Activated CD4-positive, alpha-beta T cell treated with anti-CD3 and anti-CD28 coated beads, Interleukin-2, amount 10 ng/mL, durations not matched to agents 7 days and 5 days (primary cell): ENCODE data around the gene MED23. TPM values are rescaled to one million over a fixed set of nuclear protein-coding genes. Genes with fewer than 3 reads are reported as not detected.
A peak's percentile ranks its signal among the peaks of the same experiment; 100 is the strongest.
"Not testable (repeated sequence)": the region's sequence is repeated elsewhere in the genome, so short reads cannot be mapped to it uniquely, and the experiment has no call there.

Experiments used
- CTCF ChIA-PET: fragments of 350-600 bp; sonication (Branson Sonifier 250); formaldehyde crosslinking; loops from one replicate; lab custom pipeline; 2021; ENCODE audit warnings: antibody characterized with exemption; lab: Charles Lee
- POLR2A ChIA-PET: fragments of 350-600 bp; sonication (Branson Sonifier 250); formaldehyde crosslinking; loops from one replicate; lab custom pipeline; 2021; ENCODE audit warnings: antibody characterized with exemption; lab: Charles Lee
- DNase-seq: peaks from one replicate; pipeline ENCODE4 v3.0.0-alpha.2; 2020
- H3K27ac Mint-ChIP-seq: one replicate; pipeline ENCODE4 v1.8.0; 2021; ENCODE audit warnings: mild to moderate bottlenecking, moderate library complexity, mixed read lengths
- H3K27me3 Mint-ChIP-seq: one replicate; pipeline ENCODE4 v1.8.0; 2021; ENCODE audit warnings: mixed read lengths
- H3K36me3 Mint-ChIP-seq: one replicate; pipeline ENCODE4 v1.8.0; 2021; ENCODE audit warnings: low read depth, mixed read lengths
- H3K4me1 Mint-ChIP-seq: one replicate; pipeline ENCODE4 v1.8.0; 2021; ENCODE audit warnings: mixed read lengths
- H3K4me3 Mint-ChIP-seq: one replicate; pipeline ENCODE4 v1.8.0; 2021; ENCODE audit warnings: mild to moderate bottlenecking, moderate library complexity, mixed read lengths
- H3K9me3 Mint-ChIP-seq: one replicate; pipeline ENCODE4 v1.8.0; 2021; ENCODE audit warnings: mixed read lengths
- total RNA-seq, 2 experiments: library from RNA; stranded (reverse); gene quantifications; one replicate each; pipeline ENCODE4 v1.2.3, GENCODE V29; 2021

Gene MED23
- total RNA-seq, 2 experiments from 2014 or later: 33.4 to 34.3 TPM

- no peak for DNase-seq
- Mint-ChIP-seq H3K9me3 (peaks cover 5% of the 10 kb centered on the region), H3K4me1 (no peaks in the 10 kb centered on the region), H3K36me3 (no peaks in the 10 kb centered on the region), H3K4me3 (no peak overlapping the region), H3K27ac (no peak overlapping the region), H3K27me3 (no peaks in the 10 kb centered on the region)
- ChIA-PET POLR2A (no interaction called here), CTCF (no interaction called here)
Observed at GRCh38 chr6:131555992-131556391, 72.0 kb downstream of the MED23 start.

GRCh38 chr6:131552572-131552971 lies 75.5 kb downstream of the MED23 start:
- CTCF ChIA-PET: interaction anchor here (1.5 kb wide), 1 partner anchor 18 kb away, joined by 4 read pairs; no protein-coding TSS in a partner anchor
- H3K9me3 Mint-ChIP-seq: no peaks in the 10 kb centered on the region

GRCh38 chr6:131551902-131552301 lies 76.1 kb downstream of the MED23 start:
- Mint-ChIP-seq H3K4me1 (no peaks in the 10 kb centered on the region), H3K4me3 (no peak overlapping the region), H3K36me3 (no peaks in the 10 kb centered on the region), H3K27ac (no peak overlapping the region), H3K27me3 (no peaks in the 10 kb centered on the region), H3K9me3 (no peaks in the 10 kb centered on the region)
- DNase-seq: no peak
- POLR2A ChIA-PET: no interaction called here
- CTCF ChIA-PET: interaction anchor here (1.5 kb wide), 1 partner anchor 17 kb away, joined by 4 read pairs; no protein-coding TSS in a partner anchor

More at GRCh38 chr6:131552572-131552971, 75.5 kb downstream of the MED23 start:
- POLR2A ChIA-PET: no interaction called here
- no peak overlapping the region for H3K4me3 Mint-ChIP-seq
- no peak overlapping the region for H3K27ac Mint-ChIP-seq
- H3K4me1 Mint-ChIP-seq: no peaks in the 10 kb centered on the region
- H3K27me3 Mint-ChIP-seq: no peaks in the 10 kb centered on the region
- DNase-seq: no peak
- H3K36me3 Mint-ChIP-seq: no peaks in the 10 kb centered on the region

- Mint-ChIP-seq H3K27ac (no peak overlapping the region), H3K9me3 (no peaks in the 10 kb centered on the region), H3K4me3 (no peak overlapping the region), H3K4me1 (no peaks in the 10 kb centered on the region), H3K27me3 (no peaks in the 10 kb centered on the region), H3K36me3 (no peaks in the 10 kb centered on the region)
- CTCF ChIA-PET: no interaction called here
- no peak for DNase-seq
- POLR2A ChIA-PET: no interaction called here
Observed at GRCh38 chr6:131549811-131550210, 78.2 kb downstream of the MED23 start.

- ChIA-PET POLR2A (no interaction called here), CTCF (interaction anchor here (1.4 kb wide), 1 partner anchor 327 kb away, joined by 3 read pairs; no protein-coding TSS in a partner anchor)
- DNase-seq: no peak
- peaks cover 3% of the 10 kb centered on the region for H3K27me3 Mint-ChIP-seq
- no peak overlapping the region for H3K4me3 Mint-ChIP-seq
- no peaks in the 10 kb centered on the region for H3K36me3 Mint-ChIP-seq
- no peaks in the 10 kb centered on the region for H3K4me1 Mint-ChIP-seq
- H3K9me3 Mint-ChIP-seq: no peaks in the 10 kb centered on the region
- H3K27ac Mint-ChIP-seq: no peak overlapping the region
Observed at GRCh38 chr6:131548441-131548840, 79.6 kb downstream of the MED23 start.

GRCh38 chr6:131547488-131547887 lies 80.6 kb downstream of the MED23 start:
- H3K27me3 Mint-ChIP-seq: peaks cover 3% of the 10 kb centered on the region
- ChIA-PET CTCF (interaction anchor here (1.4 kb wide), 1 partner anchor 326 kb away, joined by 3 read pairs; no protein-coding TSS in a partner anchor), POLR2A (no interaction called here)
- no peaks in the 10 kb centered on the region for H3K9me3 Mint-ChIP-seq
- no peaks in the 10 kb centered on the region for H3K4me1 Mint-ChIP-seq
- no peak for DNase-seq
- H3K4me3 Mint-ChIP-seq: no peak overlapping the region
- H3K36me3 Mint-ChIP-seq: no peaks in the 10 kb centered on the region
- H3K27ac Mint-ChIP-seq: no peak overlapping the region

GRCh38 chr6:131545317-131545716 lies 82.7 kb downstream of the MED23 start:
- no peaks in the 10 kb centered on the region for H3K36me3 Mint-ChIP-seq
- no peaks in the 10 kb centered on the region for H3K4me1 Mint-ChIP-seq
- no peak overlapping the region for H3K4me3 Mint-ChIP-seq
- POLR2A ChIA-PET: no interaction called here
- H3K27ac Mint-ChIP-seq: no peak overlapping the region
- CTCF ChIA-PET: interaction anchor here (0.5 kb wide), 1 partner anchor 799 kb away, joined by 5 read pairs; no protein-coding TSS in a partner anchor
- DNase-seq: no peak
- H3K9me3 Mint-ChIP-seq: no peaks in the 10 kb centered on the region
- peaks cover 3% of the 10 kb centered on the region for H3K27me3 Mint-ChIP-seq

GRCh38 chr6:131538615-131539014 lies 89.4 kb downstream of the MED23 start:
- CTCF ChIA-PET, H3K4me3 Mint-ChIP-seq, H3K27me3 Mint-ChIP-seq, POLR2A ChIA-PET, DNase-seq, H3K9me3 Mint-ChIP-seq, H3K27ac Mint-ChIP-seq, H3K36me3 Mint-ChIP-seq, H3K4me1 Mint-ChIP-seq: not testable (repeated sequence)

- no peak overlapping the region for H3K4me3 Mint-ChIP-seq
- CTCF ChIA-PET: interaction anchor here (0.6 to 4.0 kb wide), 5 partner anchors 13 to 349 kb away, joined by 3 to 27 read pairs (median 5); no protein-coding TSS in a partner anchor
- no peaks in the 10 kb centered on the region for H3K27me3 Mint-ChIP-seq
- DNase-seq: no peak
- peaks cover 2% of the 10 kb centered on the region for H3K36me3 Mint-ChIP-seq
- peaks cover 51% of the 10 kb centered on the region for H3K4me1 Mint-ChIP-seq
- POLR2A ChIA-PET: no interaction called here
- peak overlapping the region; percentile 16 for H3K27ac Mint-ChIP-seq
- no peaks in the 10 kb centered on the region for H3K9me3 Mint-ChIP-seq
Observed at GRCh38 chr6:131532580-131533039, 95.4 kb downstream of the MED23 start.

- H3K4me3 Mint-ChIP-seq, H3K9me3 Mint-ChIP-seq, H3K36me3 Mint-ChIP-seq, POLR2A ChIA-PET, DNase-seq, H3K27me3 Mint-ChIP-seq, H3K27ac Mint-ChIP-seq: not testable (repeated sequence)
- CTCF ChIA-PET: interaction anchor here (1.0 to 4.0 kb wide), 3 partner anchors 333 to 391 kb away, joined by 3 to 27 read pairs (median 19); no protein-coding TSS in a partner anchor
- peaks cover 54% of the 10 kb centered on the region for H3K4me1 Mint-ChIP-seq
Observed at GRCh38 chr6:131531681-131532080, 96.4 kb downstream of the MED23 start.

- CTCF ChIA-PET: interaction anchor here (1.0 to 4.0 kb wide), 3 partner anchors 332 to 392 kb away, joined by 3 to 27 read pairs (median 19); no protein-coding TSS in a partner anchor
- H3K27me3 Mint-ChIP-seq, H3K36me3 Mint-ChIP-seq, H3K4me3 Mint-ChIP-seq, DNase-seq, H3K9me3 Mint-ChIP-seq, POLR2A ChIA-PET: not testable (repeated sequence)
- Mint-ChIP-seq H3K27ac (peak overlapping the region; percentile 66), H3K4me1 (peaks cover 55% of the 10 kb centered on the region)
Observed at GRCh38 chr6:131530936-131531335, 97.1 kb downstream of the MED23 start.

- Mint-ChIP-seq H3K9me3 (peaks cover 5% of the 10 kb centered on the region), H3K27ac (peak overlapping the region; percentile 33), H3K36me3 (no peaks in the 10 kb centered on the region), H3K27me3 (peaks cover 2% of the 10 kb centered on the region), H3K4me1 (peaks cover 21% of the 10 kb centered on the region), H3K4me3 (no peak overlapping the region)
- ChIA-PET CTCF (interaction anchor here (1.4 to 1.7 kb wide), 2 partner anchors 310 to 325 kb away, joined by 5 read pairs; no protein-coding TSS in a partner anchor), POLR2A (no interaction called here)
- DNase-seq: no peak
Observed at GRCh38 chr6:131524695-131525336, 103.2 kb downstream of the MED23 start.

GRCh38 chr6:131523988-131524673 lies 103.9 kb downstream of the MED23 start:
- POLR2A ChIA-PET: no interaction called here

More at GRCh38 chr6:131523988-131524673, 103.9 kb downstream of the MED23 start:
- Mint-ChIP-seq H3K9me3 (peaks cover 5% of the 10 kb centered on the region), H3K27me3 (peaks cover 2% of the 10 kb centered on the region), H3K36me3 (no peaks in the 10 kb centered on the region), H3K4me3 (no peak overlapping the region), H3K27ac (peak overlapping the region; percentile 33), H3K4me1 (peaks cover 22% of the 10 kb centered on the region)
- no peak for DNase-seq
- CTCF ChIA-PET: interaction anchor here (0.5 kb wide), 1 partner anchor 371 kb away, joined by 3 read pairs; no protein-coding TSS in a partner anchor
